ENCODE data around the gene STX8. TPM values are rescaled to one million over a fixed set of nuclear protein-coding genes. Genes with fewer than 3 reads are reported as not detected.

Gene STX8
- total and polyA plus RNA-seq, 7 donors: 40.4 to 104 (median 72.6) TPM

- Histone ChIP-seq H3K4me1 (peaks cover 0 to 9% (median 3%) of the 10 kb centered on the region in 4 donors), H3K36me3 (peaks cover 0 to 5% (median 0%) of the 10 kb centered on the region in 4 donors), H3K27ac (no peak overlapping the region), H3K27me3 (no peaks in the 10 kb centered on the region), H3K4me3 (no peak overlapping the region), H3K9me3 (no peaks in the 10 kb centered on the region)
- DNase-seq: no peak
- TF ChIP-seq POLR2A (IDR thresholded peaks at IDR 0.05) (no peak), EP300 (IDR thresholded peaks at IDR 0.05) (no peak), POLR2AphosphoS5 (IDR thresholded peaks at IDR 0.05) (no peak)
- TF ChIP-seq, protein P1, sequence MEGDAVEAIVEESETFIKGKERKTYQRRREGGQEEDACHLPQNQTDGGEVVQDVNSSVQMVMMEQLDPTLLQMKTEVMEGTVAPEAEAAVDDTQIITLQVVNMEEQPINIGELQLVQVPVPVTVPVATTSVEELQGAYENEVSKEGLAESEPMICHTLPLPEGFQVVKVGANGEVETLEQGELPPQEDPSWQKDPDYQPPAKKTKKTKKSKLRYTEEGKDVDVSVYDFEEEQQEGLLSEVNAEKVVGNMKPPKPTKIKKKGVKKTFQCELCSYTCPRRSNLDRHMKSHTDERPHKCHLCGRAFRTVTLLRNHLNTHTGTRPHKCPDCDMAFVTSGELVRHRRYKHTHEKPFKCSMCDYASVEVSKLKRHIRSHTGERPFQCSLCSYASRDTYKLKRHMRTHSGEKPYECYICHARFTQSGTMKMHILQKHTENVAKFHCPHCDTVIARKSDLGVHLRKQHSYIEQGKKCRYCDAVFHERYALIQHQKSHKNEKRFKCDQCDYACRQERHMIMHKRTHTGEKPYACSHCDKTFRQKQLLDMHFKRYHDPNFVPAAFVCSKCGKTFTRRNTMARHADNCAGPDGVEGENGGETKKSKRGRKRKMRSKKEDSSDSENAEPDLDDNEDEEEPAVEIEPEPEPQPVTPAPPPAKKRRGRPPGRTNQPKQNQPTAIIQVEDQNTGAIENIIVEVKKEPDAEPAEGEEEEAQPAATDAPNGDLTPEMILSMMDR (IDR thresholded peaks at IDR 0.05): no peak
- intact Hi-C loops (cut with DNase I): no loop called here
- WGBS, 2 donors: 75 to 88% methylated on average over 3 of the region's 3 CpGs
Measured at GRCh38 chr17:9253308-9253707, 322.3 kb downstream of the STX8 start.

DNA sequence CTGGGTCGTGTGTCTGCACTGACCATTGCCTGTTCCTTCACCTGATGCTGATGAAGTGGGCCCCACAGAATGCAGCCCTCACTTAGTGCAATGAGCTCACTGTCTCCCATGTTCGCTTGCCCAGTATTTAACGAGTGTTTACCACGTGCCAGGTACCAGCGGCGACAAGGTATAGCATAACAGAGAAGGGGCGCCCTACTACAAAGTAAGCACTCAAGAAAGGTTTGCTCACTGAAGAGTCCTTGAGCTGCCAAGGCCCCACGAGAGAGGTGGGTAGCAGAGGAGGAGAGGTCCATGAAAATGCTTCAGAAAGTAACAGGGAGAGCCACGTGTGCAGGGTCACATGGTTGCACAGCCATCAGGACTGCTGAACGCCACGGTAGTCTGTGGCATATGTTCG lies 324.3 kb downstream of the STX8 start:
- H3K27me3 ChIP-seq: no peaks in the 10 kb centered on the region
- H3K4me3 ChIP-seq: no peak overlapping the region
- no peak for DNase-seq
- no peak overlapping the region for H3K27ac ChIP-seq
- WGBS, 2 donors: 79 to 83% methylated on average over 12 of the region's 12 CpGs
- H3K9me3 ChIP-seq: no peaks in the 10 kb centered on the region
- TF ChIP-seq, protein P1 (IDR thresholded peaks at IDR 0.05): no peak
- no peak for TF ChIP-seq POLR2AphosphoS5 (IDR thresholded peaks at IDR 0.05)
- TF ChIP-seq EP300 (IDR thresholded peaks at IDR 0.05): no peak
- TF ChIP-seq POLR2A (IDR thresholded peaks at IDR 0.05): no peak
- intact Hi-C loops (cut with DNase I): no loop called here
- peaks cover 0 to 3% (median 0%) of the 10 kb centered on the region in 4 donors for H3K4me1 ChIP-seq
- peaks cover 0 to 5% (median 0%) of the 10 kb centered on the region in 4 donors for H3K36me3 ChIP-seq

DNA sequence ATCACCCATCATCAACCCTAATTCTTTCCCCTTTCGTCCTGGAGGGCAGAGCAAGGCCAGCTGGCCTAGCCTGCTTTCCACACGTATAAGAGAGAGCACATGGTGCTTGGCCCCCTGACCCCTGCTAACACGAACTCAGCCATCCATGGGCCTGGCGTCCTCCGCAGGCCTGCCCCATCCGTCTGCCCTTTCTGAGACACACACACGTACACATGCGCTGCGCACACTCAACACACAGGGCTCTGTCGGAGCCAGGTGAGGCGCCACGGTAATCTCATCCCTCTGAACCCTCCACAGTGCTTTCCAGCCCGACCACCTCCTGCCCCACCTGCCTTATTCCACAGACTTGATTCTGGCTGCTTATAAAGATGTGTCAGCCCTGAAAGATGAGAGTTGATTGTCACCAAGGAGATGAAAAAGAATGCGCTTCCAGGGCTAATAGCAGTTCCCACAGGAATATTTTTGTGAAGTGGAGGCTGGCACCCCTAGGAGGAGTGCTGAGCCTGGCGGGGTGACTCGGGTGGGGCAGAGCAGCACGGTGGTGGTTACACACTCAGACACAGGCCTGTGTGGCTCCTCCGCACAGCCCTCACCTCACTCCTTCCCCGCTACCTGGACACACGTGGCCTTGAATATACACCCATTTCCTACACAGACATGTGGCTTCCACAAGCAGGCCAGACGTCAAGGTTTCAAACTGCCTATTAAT lies 326.2 kb downstream of the STX8 start:
- Histone ChIP-seq H3K4me3 (no peak overlapping the region), H3K27me3 (no peaks in the 10 kb centered on the region), H3K4me1 (peaks cover 0 to 9% (median 8%) of the 10 kb centered on the region in 4 donors), H3K9me3 (no peaks in the 10 kb centered on the region), H3K36me3 (peaks cover 0 to 5% (median 0%) of the 10 kb centered on the region in 4 donors), H3K27ac (no peak overlapping the region)
- intact Hi-C loops (cut with DNase I): no loop called here
- no peak for DNase-seq
- no peak for TF ChIP-seq EP300 (IDR thresholded peaks at IDR 0.05)
- TF ChIP-seq POLR2AphosphoS5 (IDR thresholded peaks at IDR 0.05): no peak
- TF ChIP-seq, protein P1 (IDR thresholded peaks at IDR 0.05): no peak
- TF ChIP-seq POLR2A (IDR thresholded peaks at IDR 0.05): no peak
- 85 to 92% methylated on average over 21 of the region's 21 CpGs for WGBS, 2 donors

- intact Hi-C loops (cut with DNase I): no loop called here
- Histone ChIP-seq H3K4me1 (peaks cover 0 to 27% (median 22%) of the 10 kb centered on the region in 4 donors), H3K4me3 (no peak overlapping the region), H3K27ac (peak overlapping the region in 3 of 4 donors; percentile 41 to 96 (median 59)), H3K27me3 (no peaks in the 10 kb centered on the region), H3K9me3 (no peaks in the 10 kb centered on the region), H3K36me3 (peaks cover 0 to 5% (median 0%) of the 10 kb centered on the region in 4 donors)
- no peak for DNase-seq
- WGBS, 2 donors: 92 to 95% methylated on average over 21 of the region's 21 CpGs
- TF ChIP-seq, protein P1 (IDR thresholded peaks at IDR 0.05): no peak
- TF ChIP-seq POLR2A (IDR thresholded peaks at IDR 0.05) (no peak), EP300 (IDR thresholded peaks at IDR 0.05) (no peak), POLR2AphosphoS5 (IDR thresholded peaks at IDR 0.05) (no peak)
Measured at GRCh38 chr17:9247401-9247938, 328.1 kb downstream of the STX8 start.
